CD4-positive, CD25-positive, alpha-beta regulatory T cell (primary cell): Measurements from ENCODE around the gene PET100. TPM values are rescaled to one million over a fixed set of nuclear protein-coding genes. Genes with fewer than 3 reads are reported as not detected.
A peak's percentile ranks its signal among the peaks of the same experiment; 100 is the strongest.
"Not testable (repeated sequence)": the region's sequence is repeated elsewhere in the genome, so short reads cannot be mapped to it uniquely, and the experiment has no call there.

Experiments
- ATAC-seq, 2 donors: fragments of 150-1000 bp; cut with Tn5 transposase; one replicate each; pipeline ENCODE4 v1.10.0; 2021; ENCODE audit warnings: low read depth in 2 of 2, moderate number of reproducible peaks in 2 of 2, moderate library complexity in 1 of 2
- DNase-seq, 3 donors: peaks; one replicate each; pipeline versions ENCODE4 v3.0.0 to v3.0.0-alpha.2; 2012 to 2022; ENCODE audit warnings: mixed read lengths in 1 of 3
- H3K27ac ChIP-seq: one replicate; pipeline ENCODE4 v1.7.0; 2013; ENCODE audit warnings: mild to moderate bottlenecking, low read length; ENCODE audit not compliant: insufficient read depth, poor library complexity, severe bottlenecking
- H3K27me3 ChIP-seq: one replicate; pipeline ENCODE4 v1.7.0; 2013; ENCODE audit warnings: low read length; ENCODE audit not compliant: control insufficient read depth, insufficient read depth
- H3K36me3 ChIP-seq: one replicate; pipeline ENCODE4 v1.7.0; 2013; ENCODE audit warnings: mild to moderate bottlenecking, low read length, moderate library complexity; ENCODE audit not compliant: control insufficient read depth, insufficient read depth
- H3K4me1 ChIP-seq: 2 replicates; pipeline ENCODE4 v1.7.0; 2013; ENCODE audit warnings: mild to moderate bottlenecking, low read length; ENCODE audit not compliant: insufficient read depth, control insufficient read depth, poor library complexity, severe bottlenecking
- H3K4me3 ChIP-seq: one replicate; pipeline ENCODE4 v1.7.0; 2013; ENCODE audit warnings: low read depth, mild to moderate bottlenecking, low read length, moderate library complexity
- H3K9me3 ChIP-seq, 2 experiments: 1 replicate in 1 of 2; 2 replicates in 1 of 2; pipeline ENCODE4 v1.7.0; 2013; ENCODE audit warnings: low read length in 2 of 2, mild to moderate bottlenecking in 1 of 2, moderate library complexity in 1 of 2; ENCODE audit not compliant: control insufficient read depth in 2 of 2
- H3K27ac Mint-ChIP-seq, 3 donors: one replicate each; pipeline ENCODE4 v1.8.0; 2020 to 2022; ENCODE audit warnings: mild to moderate bottlenecking in 3 of 3, mixed read lengths in 3 of 3, moderate library complexity in 2 of 3
- H3K27me3 Mint-ChIP-seq: one replicate; pipeline ENCODE4 v1.8.0; 2022; ENCODE audit warnings: mild to moderate bottlenecking, mixed read lengths
- H3K36me3 Mint-ChIP-seq: one replicate; pipeline ENCODE4 v1.8.0; 2020; ENCODE audit warnings: mixed read lengths
- H3K4me1 Mint-ChIP-seq, 4 donors: one replicate each; pipeline ENCODE4 v1.8.0; 2020 to 2022; ENCODE audit warnings: mixed read lengths in 4 of 4, mild to moderate bottlenecking in 1 of 4
- H3K4me3 Mint-ChIP-seq, 4 donors: one replicate each; pipeline ENCODE4 v1.8.0; 2020 to 2022; ENCODE audit warnings: mild to moderate bottlenecking in 4 of 4, mixed read lengths in 4 of 4, moderate library complexity in 3 of 4
- H3K9me3 Mint-ChIP-seq, 7 donors: one replicate each; pipeline ENCODE4 v1.8.0; 2020 to 2022; ENCODE audit warnings: mixed read lengths in 7 of 7, mild to moderate bottlenecking in 3 of 7, moderate library complexity in 2 of 7
- polyA plus RNA-seq, 4 donors: library from polyadenylated mRNA; unstranded; fragments of 300-500 nt; fragmentation: Illumina TruSeq; gene quantifications; one replicate each; pipeline ENCODE4 v1.2.3, GENCODE V29; 2021
- total RNA-seq: library from RNA; stranded (reverse); gene quantifications from one replicate; pipeline ENCODE4 v1.2.3, GENCODE V29; 2022

PET100 gene
- total and polyA plus RNA-seq, 5 donors from 2014 or later, result 116 to 500 (median 298) TPM

DNA sequence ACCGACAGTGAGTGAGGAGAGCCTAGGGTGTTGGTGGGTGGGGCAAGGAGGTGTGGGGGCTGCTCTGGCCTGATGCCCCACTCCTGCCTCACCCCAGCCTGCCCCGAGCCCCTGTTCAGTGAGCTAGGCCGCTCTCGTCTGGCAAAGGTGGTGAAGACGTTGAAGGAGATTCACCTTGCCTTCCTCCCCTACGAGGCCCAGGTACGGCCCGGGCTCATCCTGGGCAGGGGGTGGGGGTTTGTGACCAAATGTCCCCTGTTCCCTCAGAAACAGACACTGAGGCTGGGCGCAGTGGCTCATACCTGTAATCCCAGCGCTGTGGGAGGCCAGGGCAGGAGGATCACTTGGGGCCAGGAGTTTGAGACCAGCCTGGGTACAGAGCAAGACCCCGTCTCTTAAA, 11.2 kb downstream of the PET100 start:
- Mint-ChIP-seq H3K4me3 (no peak overlapping the region), H3K27me3 (no peaks in the 10 kb centered on the region), H3K4me1 (peaks cover 0 to 44% (median 14%) of the 10 kb centered on the region in 4 donors), H3K27ac (no peak overlapping the region), H3K36me3 (peaks cover 14% of the 10 kb centered on the region), H3K9me3 (no peaks in the 10 kb centered on the region)
- H3K4me1 ChIP-seq, result peaks cover 31% of the 10 kb centered on the region
- H3K27me3 ChIP-seq, result no peaks in the 10 kb centered on the region
- H3K4me3 ChIP-seq, result no peak overlapping the region
- no peaks in the 10 kb centered on the region for H3K9me3 ChIP-seq
- peaks cover 15% of the 10 kb centered on the region for H3K36me3 ChIP-seq
- no peak for DNase-seq
- no peak for ATAC-seq
- no peak overlapping the region for H3K27ac ChIP-seq

DNA sequence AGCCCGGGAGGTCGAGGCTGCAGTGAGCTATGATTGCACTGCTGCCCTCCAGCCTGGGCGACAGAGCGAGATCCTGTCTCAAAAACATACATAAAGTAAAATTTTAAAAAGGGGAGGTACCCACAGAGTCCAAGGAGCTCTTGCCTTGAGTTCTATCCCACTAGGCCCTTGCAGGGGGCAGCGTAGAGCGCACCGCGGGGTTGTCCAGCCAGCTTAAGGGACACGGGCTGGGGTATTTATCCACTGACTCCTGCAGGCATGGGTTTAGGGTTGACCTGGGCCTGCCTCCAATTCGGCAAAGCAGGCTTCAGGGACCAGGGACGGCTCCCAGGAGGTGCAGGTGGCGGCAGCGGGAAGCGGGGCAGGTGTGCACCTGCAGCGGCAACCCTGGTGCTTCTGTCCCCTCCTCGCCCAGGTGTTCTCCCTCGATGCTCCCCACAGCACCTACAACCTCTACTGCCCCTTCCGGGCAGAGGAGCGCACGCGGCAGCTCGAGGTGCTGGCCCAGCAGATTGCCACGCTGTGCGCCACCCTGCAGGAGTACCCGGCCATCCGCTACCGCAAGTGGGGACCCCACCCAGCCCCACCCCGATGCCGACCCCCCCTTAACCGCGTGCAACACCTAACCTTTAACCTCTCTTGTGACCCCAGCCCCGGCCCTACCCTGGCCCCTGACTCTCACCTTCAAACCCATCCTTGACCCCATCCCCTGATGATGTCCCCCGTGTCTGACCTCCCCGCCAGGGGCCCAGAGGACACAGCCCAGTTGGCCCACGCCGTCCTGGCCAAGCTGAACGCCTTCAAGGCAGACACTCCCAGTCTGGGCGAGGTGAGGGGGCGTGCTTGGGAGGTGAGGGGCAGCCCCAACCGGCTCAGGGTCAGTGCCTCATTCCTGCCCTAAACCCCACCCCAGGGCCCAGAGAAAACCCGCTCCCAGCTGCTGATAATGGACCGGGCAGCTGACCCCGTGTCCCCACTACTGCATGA, 12.0 kb downstream of the PET100 start:
- Mint-ChIP-seq H3K36me3 (peaks cover 16% of the 10 kb centered on the region), H3K9me3 (no peaks in the 10 kb centered on the region), H3K27me3 (no peaks in the 10 kb centered on the region), H3K4me3 (peak overlapping the region in 1 of 4 donors; percentile 47), H3K27ac (no peak overlapping the region), H3K4me1 (peaks cover 0 to 36% (median 13%) of the 10 kb centered on the region in 4 donors)
- Histone ChIP-seq H3K4me3 (no peak overlapping the region), H3K4me1 (peaks cover 24% of the 10 kb centered on the region), H3K36me3 (peaks cover 16% of the 10 kb centered on the region), H3K27ac (no peak overlapping the region), H3K9me3 (no peaks in the 10 kb centered on the region), H3K27me3 (no peaks in the 10 kb centered on the region)
- ATAC-seq, result no peak
- DNase-seq, result no peak

DNA sequence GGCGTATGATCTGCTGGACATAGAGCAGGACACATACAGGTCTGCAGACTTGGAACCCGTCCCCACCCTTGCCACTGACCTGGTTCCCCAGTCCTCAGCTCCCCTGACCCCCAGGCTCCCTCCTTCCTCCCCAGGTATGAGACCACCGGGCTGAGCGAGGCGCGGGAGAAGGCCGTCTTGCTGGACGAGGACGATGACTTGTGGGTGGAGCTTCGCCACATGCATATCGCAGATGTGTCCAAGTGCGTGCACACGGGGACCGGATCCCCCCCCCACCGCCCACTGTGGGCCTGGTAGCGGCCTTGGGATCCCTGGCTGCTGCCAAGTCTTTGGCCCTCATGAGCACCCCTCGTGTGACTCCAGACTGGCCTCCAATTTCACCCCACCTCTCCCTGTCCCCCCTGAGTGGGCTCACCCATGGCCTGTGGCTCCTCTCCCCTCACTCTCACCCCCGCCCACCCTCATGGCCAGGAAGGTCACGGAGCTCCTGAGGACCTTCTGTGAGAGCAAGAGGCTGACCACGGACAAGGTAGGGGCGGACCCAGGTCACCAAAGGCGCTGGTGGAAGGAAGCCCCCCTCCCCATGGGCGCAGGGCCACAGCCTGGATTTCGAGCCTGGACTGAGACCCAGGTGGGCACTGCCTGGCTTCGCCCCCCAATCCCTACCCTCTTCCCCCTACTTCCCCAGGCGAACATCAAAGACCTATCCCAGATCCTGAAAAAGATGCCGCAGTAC, 12.9 kb downstream of the PET100 start:
- Histone ChIP-seq H3K36me3 (peaks cover 16% of the 10 kb centered on the region), H3K9me3 (no peaks in the 10 kb centered on the region), H3K4me1 (peaks cover 18% of the 10 kb centered on the region), H3K27me3 (no peaks in the 10 kb centered on the region), H3K4me3 (no peak overlapping the region), H3K27ac (no peak overlapping the region)
- no peaks in the 10 kb centered on the region for H3K9me3 Mint-ChIP-seq
- ATAC-seq (no peak), DNase-seq (no peak)
- no peak overlapping the region for H3K27ac Mint-ChIP-seq
- no peak overlapping the region for H3K4me3 Mint-ChIP-seq
- no peaks in the 10 kb centered on the region for H3K27me3 Mint-ChIP-seq
- H3K4me1 Mint-ChIP-seq, result peaks cover 0 to 29% (median 11%) of the 10 kb centered on the region in 4 donors
- peaks cover 16% of the 10 kb centered on the region for H3K36me3 Mint-ChIP-seq

DNA sequence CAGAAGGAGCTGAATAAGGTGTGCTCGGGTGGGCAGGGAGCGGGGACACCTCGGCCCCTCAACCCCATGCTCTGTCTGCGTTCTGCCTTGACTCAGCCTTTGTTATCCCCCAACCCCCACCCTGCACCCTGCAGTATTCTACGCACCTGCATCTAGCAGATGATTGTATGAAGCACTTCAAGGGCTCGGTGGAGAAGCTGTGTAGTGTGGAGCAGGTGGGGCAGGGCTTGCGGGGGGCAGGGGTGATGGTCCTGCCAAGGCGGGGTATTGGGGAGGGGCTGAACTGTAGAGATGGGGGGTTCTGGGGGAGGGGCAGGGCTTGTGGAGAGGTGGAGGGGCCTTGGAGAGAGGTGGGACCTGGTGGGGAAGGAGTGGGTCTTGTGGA, 13.4 kb downstream of the PET100 start:
- no peak overlapping the region for H3K4me3 ChIP-seq
- no peak overlapping the region for H3K27ac ChIP-seq
- Mint-ChIP-seq H3K27me3 (no peaks in the 10 kb centered on the region), H3K4me3 (no peak overlapping the region), H3K36me3 (peaks cover 19% of the 10 kb centered on the region), H3K9me3 (no peaks in the 10 kb centered on the region), H3K4me1 (peaks cover 0 to 24% (median 11%) of the 10 kb centered on the region in 4 donors), H3K27ac (no peak overlapping the region)
- no peak for DNase-seq
- no peaks in the 10 kb centered on the region for H3K9me3 ChIP-seq
- H3K27me3 ChIP-seq, result no peaks in the 10 kb centered on the region
- H3K36me3 ChIP-seq, result peaks cover 16% of the 10 kb centered on the region
- no peak for ATAC-seq
- H3K4me1 ChIP-seq, result peaks cover 12% of the 10 kb centered on the region

DNA sequence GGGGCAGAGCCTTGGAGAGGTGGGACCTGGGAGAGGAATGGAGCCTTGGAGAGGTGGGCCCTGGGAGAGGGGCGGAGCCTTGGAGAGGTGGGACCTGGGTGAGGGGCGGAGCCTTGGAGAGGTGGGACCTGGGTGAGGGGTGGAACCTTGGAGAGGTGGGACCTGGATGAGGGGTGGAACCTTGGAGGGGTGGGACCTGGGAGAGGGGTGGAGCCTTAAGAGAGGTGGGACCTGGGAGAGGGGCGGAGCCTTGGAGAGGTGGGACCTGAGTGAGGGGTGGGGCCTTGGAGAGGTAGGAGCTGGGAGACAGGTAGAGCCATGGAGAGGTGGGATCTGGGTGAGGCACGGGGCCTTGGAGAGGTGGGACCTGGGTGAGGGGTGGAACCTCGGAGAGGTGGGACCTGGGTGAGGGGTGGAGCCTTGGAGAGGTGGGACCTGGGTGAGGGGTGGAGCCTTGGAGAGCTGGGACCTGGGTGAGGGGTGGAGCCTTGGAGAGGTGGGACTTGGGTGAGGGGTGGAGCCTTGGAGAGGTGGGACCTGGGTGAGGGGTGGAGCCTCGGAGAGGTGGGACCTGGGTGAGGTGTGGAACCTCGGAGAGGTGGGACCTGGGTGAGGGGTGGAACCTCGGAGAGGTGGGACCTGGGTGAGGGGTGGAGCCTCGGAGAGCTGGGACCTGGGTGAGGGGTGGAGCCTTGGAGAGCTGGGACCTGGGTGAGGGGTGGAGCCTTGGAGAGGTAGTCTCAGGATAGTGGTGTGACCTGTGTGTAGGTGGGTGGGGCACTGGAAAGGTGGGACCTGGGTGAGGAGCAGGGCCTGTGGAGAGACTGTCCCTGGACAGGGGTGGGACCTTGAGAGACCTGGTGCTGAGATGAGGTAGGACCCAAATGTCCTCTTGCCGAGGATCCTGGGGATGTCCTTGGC, 14.3 kb downstream of the PET100 start:
- H3K36me3 ChIP-seq, result peaks cover 16% of the 10 kb centered on the region
- ATAC-seq, H3K27me3 Mint-ChIP-seq, H3K4me1 ChIP-seq, H3K27me3 ChIP-seq, H3K9me3 Mint-ChIP-seq, H3K4me3 Mint-ChIP-seq, H3K27ac Mint-ChIP-seq, H3K4me3 ChIP-seq, H3K9me3 ChIP-seq, H3K27ac ChIP-seq: not testable (repeated sequence)
- H3K4me1 Mint-ChIP-seq, result peaks cover 0 to 17% (median 9%) of the 10 kb centered on the region in 4 donors
- peak in 1 of 3 donors; percentile 22 for DNase-seq
- H3K36me3 Mint-ChIP-seq, result peaks cover 19% of the 10 kb centered on the region

DNA sequence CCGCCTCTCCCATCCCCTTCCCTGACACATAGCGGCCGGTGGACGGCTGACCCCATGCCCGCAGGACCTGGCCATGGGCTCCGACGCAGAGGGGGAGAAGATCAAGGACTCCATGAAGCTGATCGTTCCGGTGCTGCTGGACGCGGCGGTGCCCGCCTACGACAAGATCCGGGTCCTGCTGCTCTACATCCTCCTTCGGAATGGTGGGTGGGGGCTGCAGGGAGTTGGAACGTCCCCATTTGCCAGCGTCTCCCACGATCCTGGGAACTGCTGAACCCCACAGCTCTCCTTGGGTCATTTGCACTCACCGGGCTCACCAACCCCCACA, 14.9 kb downstream of the PET100 start:
- Histone ChIP-seq H3K36me3 (peaks cover 12% of the 10 kb centered on the region), H3K9me3 (no peaks in the 10 kb centered on the region), H3K4me3 (no peak overlapping the region), H3K4me1 (no peaks in the 10 kb centered on the region), H3K27me3 (no peaks in the 10 kb centered on the region), H3K27ac (no peak overlapping the region)
- ATAC-seq, result no peak
- Mint-ChIP-seq H3K27ac (no peak overlapping the region), H3K27me3 (no peaks in the 10 kb centered on the region), H3K4me1 (peaks cover 0 to 13% (median 4%) of the 10 kb centered on the region in 4 donors), H3K9me3 (no peaks in the 10 kb centered on the region), H3K36me3 (peaks cover 18% of the 10 kb centered on the region), H3K4me3 (no peak overlapping the region)
- no peak for DNase-seq

DNA sequence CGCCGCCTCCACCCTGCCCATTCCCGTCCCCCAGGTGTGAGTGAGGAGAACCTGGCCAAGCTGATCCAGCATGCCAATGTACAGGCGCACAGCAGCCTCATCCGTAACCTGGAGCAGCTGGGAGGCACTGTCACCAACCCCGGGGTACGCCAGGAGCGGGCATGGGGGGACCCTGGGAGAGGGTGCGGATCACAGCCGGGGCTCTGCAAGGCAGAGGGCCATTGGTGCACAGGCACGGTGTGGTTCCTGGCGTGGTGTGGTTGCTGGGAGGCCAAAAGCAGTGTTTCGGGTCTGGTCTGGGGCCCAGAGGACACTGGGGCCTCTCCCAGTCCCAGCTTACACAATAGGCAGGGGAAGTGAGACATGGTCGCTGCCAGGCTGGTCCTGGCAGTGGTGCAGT, 15.6 kb downstream of the PET100 start:
- Histone ChIP-seq H3K4me1 (no peaks in the 10 kb centered on the region), H3K36me3 (peaks cover 6% of the 10 kb centered on the region), H3K27me3 (no peaks in the 10 kb centered on the region), H3K27ac (no peak overlapping the region), H3K9me3 (no peaks in the 10 kb centered on the region), H3K4me3 (no peak overlapping the region)
- Mint-ChIP-seq H3K9me3 (no peaks in the 10 kb centered on the region), H3K4me3 (no peak overlapping the region), H3K4me1 (peaks cover 0 to 7% (median 1%) of the 10 kb centered on the region in 4 donors), H3K27me3 (no peaks in the 10 kb centered on the region), H3K36me3 (peaks cover 12% of the 10 kb centered on the region), H3K27ac (no peak overlapping the region)
- no peak for DNase-seq
- ATAC-seq, result no peak
